Measurements from ENCODE around the gene OR51E2.

The OR51E2 gene

GRCh38 chr11:4647766-4648165 is 49.9 kb downstream of the OR51E2 start:
- no peak for TF ChIP-seq REST (IDR thresholded peaks at IDR 0.05; ENCODE audit: insufficient read depth in 1 of 2, low read depth in 2 of 2, low read length in 2 of 2)
- no peak for TF ChIP-seq FOXP2 (optimal IDR thresholded peaks at IDR 0.05; ENCODE audit: borderline replicate concordance, extremely low read depth, extremely low read length, insufficient read depth)
- TF ChIP-seq SIN3A (IDR thresholded peaks at IDR 0.05; ENCODE audit: borderline replicate concordance, insufficient read depth, low read length) = no peak
- TF ChIP-seq TAF1 (IDR thresholded peaks at IDR 0.05; ENCODE audit: borderline replicate concordance, insufficient read depth, low read length) = no peak
- TF ChIP-seq POLR2AphosphoS5 (IDR thresholded peaks at IDR 0.05; ENCODE audit: low read depth, low read length) = no peak

DNA sequence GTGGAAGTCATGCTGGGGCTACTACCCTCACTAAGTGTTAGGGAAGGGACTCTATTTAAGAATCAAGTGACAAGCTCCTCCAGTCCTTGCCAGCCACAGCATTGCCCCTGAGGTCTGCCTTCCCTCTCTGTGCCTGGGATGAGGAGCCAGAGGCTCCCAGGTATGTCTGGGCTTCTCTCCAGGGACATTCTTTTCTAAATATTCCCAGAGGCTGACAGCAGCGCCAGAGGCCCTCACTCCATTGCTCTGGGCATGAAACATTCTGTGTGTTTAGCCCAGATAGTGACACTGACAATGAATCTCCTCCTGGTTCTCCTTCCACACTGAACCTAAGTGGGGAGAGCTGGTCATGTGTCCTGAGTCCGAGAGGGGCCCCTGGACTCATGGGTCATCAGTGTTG is 51.7 kb downstream of the OR51E2 start:
- TF ChIP-seq SIN3A (IDR thresholded peaks at IDR 0.05; ENCODE audit: borderline replicate concordance, insufficient read depth, low read length) (no peak), TAF1 (IDR thresholded peaks at IDR 0.05; ENCODE audit: borderline replicate concordance, insufficient read depth, low read length) (no peak), POLR2AphosphoS5 (IDR thresholded peaks at IDR 0.05; ENCODE audit: low read depth, low read length) (no peak), REST (IDR thresholded peaks at IDR 0.05; ENCODE audit: insufficient read depth in 1 of 2, low read depth in 2 of 2, low read length in 2 of 2) (no peak), FOXP2 (optimal IDR thresholded peaks at IDR 0.05; ENCODE audit: borderline replicate concordance, extremely low read depth, extremely low read length, insufficient read depth) (no peak)

- no peak for TF ChIP-seq TAF1 (IDR thresholded peaks at IDR 0.05; ENCODE audit: borderline replicate concordance, insufficient read depth, low read length)
- TF ChIP-seq SIN3A (IDR thresholded peaks at IDR 0.05; ENCODE audit: borderline replicate concordance, insufficient read depth, low read length) = no peak
- TF ChIP-seq REST (IDR thresholded peaks at IDR 0.05; ENCODE audit: insufficient read depth in 1 of 2, low read depth in 2 of 2, low read length in 2 of 2) = no peak
- no peak for TF ChIP-seq POLR2AphosphoS5 (IDR thresholded peaks at IDR 0.05; ENCODE audit: low read depth, low read length)
- TF ChIP-seq FOXP2 (optimal IDR thresholded peaks at IDR 0.05; ENCODE audit: borderline replicate concordance, extremely low read depth, extremely low read length, insufficient read depth) = no peak
Observed at GRCh38 chr11:4644233-4644632, 53.4 kb downstream of the OR51E2 start.

- TF ChIP-seq FOXP2 (optimal IDR thresholded peaks at IDR 0.05; ENCODE audit: borderline replicate concordance, extremely low read depth, extremely low read length, insufficient read depth) = no peak
- TF ChIP-seq TAF1 (IDR thresholded peaks at IDR 0.05; ENCODE audit: borderline replicate concordance, insufficient read depth, low read length) = no peak
- no peak for TF ChIP-seq SIN3A (IDR thresholded peaks at IDR 0.05; ENCODE audit: borderline replicate concordance, insufficient read depth, low read length)
- TF ChIP-seq REST (IDR thresholded peaks at IDR 0.05; ENCODE audit: insufficient read depth in 1 of 2, low read depth in 2 of 2, low read length in 2 of 2) = no peak
- TF ChIP-seq POLR2AphosphoS5 (IDR thresholded peaks at IDR 0.05; ENCODE audit: low read depth, low read length) = no peak
Observed at GRCh38 chr11:4643682-4644081, 54.0 kb downstream of the OR51E2 start, which contains the start of gene OR51E1. TSS of gene OR51E1 (plus strand) at chr11:4643982. CDS start at chr11:4652527, 8,545 bp downstream.

- TF ChIP-seq POLR2AphosphoS5 (IDR thresholded peaks at IDR 0.05; ENCODE audit: low read depth, low read length) (no peak), SIN3A (IDR thresholded peaks at IDR 0.05; ENCODE audit: borderline replicate concordance, insufficient read depth, low read length) (no peak), TAF1 (IDR thresholded peaks at IDR 0.05; ENCODE audit: borderline replicate concordance, insufficient read depth, low read length) (no peak), REST (IDR thresholded peaks at IDR 0.05; ENCODE audit: insufficient read depth in 1 of 2, low read depth in 2 of 2, low read length in 2 of 2) (no peak), FOXP2 (optimal IDR thresholded peaks at IDR 0.05; ENCODE audit: borderline replicate concordance, extremely low read depth, extremely low read length, insufficient read depth) (no peak)
Observed at GRCh38 chr11:4643076-4643475, 54.6 kb downstream of the OR51E2 start.
